GM13977 (cell line): ENCODE measurements around the gene DCC.

Experiments
- DNase-seq: peaks from one replicate; pipeline ENCODE4 v3.0.0; 2012; ENCODE audit warnings: low spot score
- in situ Hi-C: fragments of 300-500 bp; cut with MboI; formaldehyde crosslinking; loops from one replicate; pipeline ENCODE4 v1.12.0; 2022; ENCODE audit warnings: low sequenced_read_pairs, low pct_unique_long_range_greater_than_20kb, mixed read lengths, inconsistent platforms; ENCODE audit not compliant: unreplicated experiment
- TF ChIP-seq, protein P1 (sequence below): IDR thresholded peaks from 2 replicates; pipeline ENCODE4 v1.5.1; 2012; ENCODE audit warnings: mild to moderate bottlenecking, control low read depth; ENCODE audit not compliant: insufficient read depth; ENCODE audit errors: extremely low read depth, missing control alignments

DCC gene

DNA sequence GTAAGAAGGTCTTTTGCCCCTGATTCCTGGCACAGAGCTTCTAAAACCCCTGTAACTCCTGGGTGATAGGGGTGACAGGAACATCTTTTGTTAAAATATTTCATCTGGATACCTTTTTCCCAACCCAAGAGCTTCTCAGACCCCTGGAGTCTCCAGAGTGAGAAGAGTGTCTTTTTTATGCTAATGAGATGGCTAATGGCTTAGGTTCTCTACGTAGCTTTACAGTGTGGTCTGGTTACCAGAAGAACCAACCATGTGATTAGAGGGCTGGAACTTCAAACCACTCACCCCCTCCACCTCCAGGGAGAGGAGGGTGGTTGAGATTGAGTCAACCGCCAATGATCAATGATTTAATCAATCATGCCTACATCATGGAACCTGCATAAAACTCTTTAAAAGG, 16.2 kb upstream of the DCC start:
- no peak for DNase-seq
- TF ChIP-seq, protein P1, sequence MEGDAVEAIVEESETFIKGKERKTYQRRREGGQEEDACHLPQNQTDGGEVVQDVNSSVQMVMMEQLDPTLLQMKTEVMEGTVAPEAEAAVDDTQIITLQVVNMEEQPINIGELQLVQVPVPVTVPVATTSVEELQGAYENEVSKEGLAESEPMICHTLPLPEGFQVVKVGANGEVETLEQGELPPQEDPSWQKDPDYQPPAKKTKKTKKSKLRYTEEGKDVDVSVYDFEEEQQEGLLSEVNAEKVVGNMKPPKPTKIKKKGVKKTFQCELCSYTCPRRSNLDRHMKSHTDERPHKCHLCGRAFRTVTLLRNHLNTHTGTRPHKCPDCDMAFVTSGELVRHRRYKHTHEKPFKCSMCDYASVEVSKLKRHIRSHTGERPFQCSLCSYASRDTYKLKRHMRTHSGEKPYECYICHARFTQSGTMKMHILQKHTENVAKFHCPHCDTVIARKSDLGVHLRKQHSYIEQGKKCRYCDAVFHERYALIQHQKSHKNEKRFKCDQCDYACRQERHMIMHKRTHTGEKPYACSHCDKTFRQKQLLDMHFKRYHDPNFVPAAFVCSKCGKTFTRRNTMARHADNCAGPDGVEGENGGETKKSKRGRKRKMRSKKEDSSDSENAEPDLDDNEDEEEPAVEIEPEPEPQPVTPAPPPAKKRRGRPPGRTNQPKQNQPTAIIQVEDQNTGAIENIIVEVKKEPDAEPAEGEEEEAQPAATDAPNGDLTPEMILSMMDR: no peak
- in situ Hi-C loops: no loop called here

GRCh38 chr18:52325997-52326396, 14.0 kb upstream of the DCC start:
- DNase-seq: no peak
- in situ Hi-C loops: no loop called here
- TF ChIP-seq, protein P1: no peak

- TF ChIP-seq, protein P1: no peak
- in situ Hi-C loops: no loop called here
Observed at GRCh38 chr18:52333860-52334259, 6.1 kb upstream of the DCC start.

GRCh38 chr18:52334307-52334706, 5.7 kb upstream of the DCC start:
- in situ Hi-C loops: no loop called here
- TF ChIP-seq, protein P1: no peak
- no peak for DNase-seq

More at GRCh38 chr18:52333860-52334259, 6.1 kb upstream of the DCC start:
- no peak for DNase-seq

DNA sequence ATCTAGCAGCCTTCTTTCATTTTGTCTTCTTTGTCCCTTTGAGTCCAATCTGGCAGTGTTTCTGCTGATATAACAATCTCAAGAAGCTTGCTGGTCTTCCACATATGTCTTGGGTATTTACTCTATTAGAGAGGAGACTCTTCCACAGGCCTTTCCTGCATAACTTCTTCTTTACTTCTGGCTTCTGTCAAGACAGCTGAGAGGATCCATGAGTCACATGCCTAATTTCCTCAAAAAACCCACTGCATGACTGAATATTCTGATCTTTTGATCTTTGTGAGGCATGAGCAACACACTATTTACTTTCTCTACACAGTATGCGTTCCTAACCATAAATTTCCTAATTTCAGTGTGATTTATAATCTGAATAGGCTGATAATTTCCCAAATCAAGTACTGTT, 5.1 kb upstream of the DCC start:
- TF ChIP-seq, protein P1: no peak
- DNase-seq: no peak
- in situ Hi-C loops: no loop called here

GRCh38 chr18:52337276-52337675, 2.7 kb upstream of the DCC start:
- in situ Hi-C loops: no loop called here
- DNase-seq: no peak
- TF ChIP-seq, protein P1: no peak

DNA sequence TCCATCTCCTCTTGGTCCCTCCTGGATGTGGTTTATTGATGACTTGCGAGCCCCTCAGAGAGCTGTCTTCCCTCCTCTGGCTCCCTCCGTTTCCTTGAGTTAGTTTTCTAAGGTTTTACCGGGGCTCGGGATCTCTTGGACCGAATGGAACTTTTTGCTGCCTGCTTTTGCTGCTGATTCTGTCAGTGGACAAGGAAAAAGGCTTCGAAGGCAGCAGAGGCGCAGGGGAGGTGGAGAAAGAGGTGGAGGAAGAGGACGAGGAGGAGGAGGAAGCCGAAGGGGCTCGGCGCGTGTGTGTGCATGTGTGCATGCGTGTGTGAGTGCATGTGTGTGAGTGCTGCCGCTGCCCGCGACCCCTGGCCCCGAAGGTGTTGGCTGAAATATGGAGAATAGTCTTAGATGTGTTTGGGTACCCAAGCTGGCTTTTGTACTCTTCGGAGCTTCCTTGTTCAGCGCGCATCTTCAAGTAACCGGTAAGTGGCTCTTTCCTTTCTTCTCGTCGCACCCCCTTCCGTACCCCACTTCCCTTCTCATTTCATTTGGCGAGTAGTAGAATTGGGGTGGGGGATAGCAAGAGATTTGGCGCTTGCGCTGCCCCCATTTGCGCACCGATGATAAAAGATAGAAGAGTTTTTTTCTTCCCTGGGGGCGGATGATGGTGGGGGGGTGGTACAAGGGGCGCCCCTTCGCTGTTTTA, 557 bp downstream of the DCC start:
- DNase-seq: no peak
- TF ChIP-seq, protein P1: no peak
- in situ Hi-C loops: no loop called here
